Tibial artery (tissue), 4 donors: ENCODE measurements around the gene ATP5PB.

Source experiments
- DNase-seq, 2 donors: peaks; one replicate each; pipeline ENCODE4 v3.0.0-alpha.2; 2019
- H3K27ac ChIP-seq, 2 donors: fragments of 200-600 bp; sonication (generic) in 1 of 2; 1 replicate in 1 of 2; 2 replicates in 1 of 2; pipeline ENCODE4 v1.5.1; 2018 to 2019; ENCODE audit warnings: mild to moderate bottlenecking in 1 of 2
- H3K27me3 ChIP-seq, 2 donors: fragments of 200-600 bp; sonication (generic) in 1 of 2; one replicate each; pipeline versions ENCODE4 v1.5.1 to v1.6.0; 2016 to 2019
- H3K36me3 ChIP-seq, 3 donors: fragments of 200-600 bp; sonication (generic) in 2 of 3; one replicate each; pipeline ENCODE4 v1.5.1; 2016 to 2019; ENCODE audit warnings: mild to moderate bottlenecking in 2 of 3
- H3K4me1 ChIP-seq, 4 donors: fragments of 200-600 bp; sonication (generic) in 2 of 4; 1 replicate in 3 of 4; 2 replicates in 1 of 4; pipeline ENCODE4 v1.5.1; 2016 to 2019
- H3K4me3 ChIP-seq, 2 donors: fragments of 200-600 bp; sonication (generic) in 1 of 2; 1 replicate in 1 of 2; 2 replicates in 1 of 2; pipeline ENCODE4 v1.5.1; 2018 to 2019; ENCODE audit warnings: mild to moderate bottlenecking in 2 of 2
- H3K9me3 ChIP-seq, 3 donors: fragments of 200-600 bp; sonication (generic) in 1 of 3; one replicate each; pipeline ENCODE4 v1.5.1; 2016 to 2019
- CTCF ChIP-seq, 2 experiments: fragments of 200-600 bp in 1 of 2; fragments of 450-650 bp in 1 of 2; IDR thresholded peaks; one replicate each; pipeline ENCODE4 v1.5.1; 2017 to 2019; ENCODE audit warnings: antibody characterized with exemption in 2 of 2, mild to moderate bottlenecking in 1 of 2, moderate library complexity in 1 of 2
- intact Hi-C: fragments of 100-400 bp; cut with DNase I; formaldehyde crosslinking; loops from one replicate; pipeline ENCODE4 v1.15.0; 2023; ENCODE audit warnings: low total_unique reads

The ATP5PB gene

GRCh38 chr1:111420377-111420776 is 28.9 kb upstream of the ATP5PB start:
- no peak for TF ChIP-seq CTCF (IDR thresholded peaks at IDR 0.05)
- intact Hi-C loops, result no loop called here
- H3K9me3 ChIP-seq, result no peaks in the 10 kb centered on the region
- H3K27me3 ChIP-seq, result no peaks in the 10 kb centered on the region
- no peak overlapping the region for H3K4me3 ChIP-seq
- H3K36me3 ChIP-seq, result peaks cover 0 to 16% (median 0%) of the 10 kb centered on the region in 3 donors
- no peak overlapping the region for H3K27ac ChIP-seq
- no peak for DNase-seq
- H3K4me1 ChIP-seq, result peaks cover 0 to 3% (median 0%) of the 10 kb centered on the region in 4 donors

GRCh38 chr1:111422546-111423391 is 26.5 kb upstream of the ATP5PB start:
- TF ChIP-seq CTCF (IDR thresholded peaks at IDR 0.05), result no peak
- H3K4me3 ChIP-seq, result no peak overlapping the region
- peaks cover 0 to 16% (median 0%) of the 10 kb centered on the region in 3 donors for H3K36me3 ChIP-seq
- H3K9me3 ChIP-seq, result no peaks in the 10 kb centered on the region
- no peak for DNase-seq
- peaks cover 0 to 3% of the 10 kb centered on the region in 2 donors for H3K27me3 ChIP-seq
- intact Hi-C loops, result no loop called here
- peaks cover 0 to 3% (median 0%) of the 10 kb centered on the region in 4 donors for H3K4me1 ChIP-seq
- H3K27ac ChIP-seq, result no peak overlapping the region

- intact Hi-C loops, result no loop called here
- DNase-seq, result no peak
- no peak for TF ChIP-seq CTCF (IDR thresholded peaks at IDR 0.05)
- H3K27ac ChIP-seq, result no peak overlapping the region
- peaks cover 0 to 16% (median 0%) of the 10 kb centered on the region in 3 donors for H3K36me3 ChIP-seq
- peaks cover 0 to 3% (median 0%) of the 10 kb centered on the region in 4 donors for H3K4me1 ChIP-seq
- H3K27me3 ChIP-seq, result peaks cover 0 to 3% of the 10 kb centered on the region in 2 donors
- H3K4me3 ChIP-seq, result no peak overlapping the region
- no peaks in the 10 kb centered on the region for H3K9me3 ChIP-seq
These were observed 25.0 kb upstream of the ATP5PB start for GRCh38 chr1:111424281-111424680.

- no peaks in the 10 kb centered on the region for H3K27me3 ChIP-seq
- peaks cover 25 to 47% (median 28%) of the 10 kb centered on the region in 3 donors for H3K36me3 ChIP-seq
- H3K4me1 ChIP-seq, result no peaks in the 10 kb centered on the region
- no peak for TF ChIP-seq CTCF (IDR thresholded peaks at IDR 0.05)
- no peak for DNase-seq
- H3K27ac ChIP-seq, result no peak overlapping the region
- H3K4me3 ChIP-seq, result no peak overlapping the region
- intact Hi-C loops, result no loop called here
- H3K9me3 ChIP-seq, result no peaks in the 10 kb centered on the region
These were observed 12.5 kb upstream of the ATP5PB start for GRCh38 chr1:111436726-111437125.

GRCh38 chr1:111439461-111440351 is 9.6 kb upstream of the ATP5PB start:
- Histone ChIP-seq H3K9me3 (no peaks in the 10 kb centered on the region), H3K4me1 (no peaks in the 10 kb centered on the region), H3K27me3 (no peaks in the 10 kb centered on the region), H3K27ac (no peak overlapping the region), H3K4me3 (no peak overlapping the region), H3K36me3 (peaks cover 44 to 77% (median 52%) of the 10 kb centered on the region in 3 donors)
- no peak for DNase-seq
- TF ChIP-seq CTCF (IDR thresholded peaks at IDR 0.05), result no peak
- intact Hi-C loops, result no loop called here
